K562 (cell line): ENCODE results near the gene AK4. TPM values are rescaled to one million over a fixed set of nuclear protein-coding genes. Genes with fewer than 3 reads are reported as not detected.

Experiments
- E2F3 ChIP-seq: fragments of 250-450 bp; sonication (Bioruptor Pico); IDR thresholded peaks from 2 replicates; pipeline ENCODE4 v1.4.0; 2020; ENCODE audit warnings: mild to moderate bottlenecking
- ETV1 ChIP-seq: fragments of 450-650 bp; conservative IDR thresholded peaks from 2 replicates; pipeline ENCODE4 v1.6.1; 2016; ENCODE audit warnings: missing genetic modification characterization, control low read depth, low read depth, missing compliant biosample characterization
- KDM5B ChIP-seq: fragments of 200-600 bp; sonication (generic); IDR thresholded peaks from 2 replicates; pipeline ENCODE4 v1.6.1; 2012; ENCODE audit warnings: low read depth, mild to moderate bottlenecking, moderate library complexity, low read length, control low read depth, inconsistent platforms; ENCODE audit not compliant: insufficient replicate concordance
- MECOM ChIP-seq: fragments of 250-450 bp; sonication (Bioruptor Pico); IDR thresholded peaks from 2 replicates; pipeline ENCODE4 v1.8.0; 2022; ENCODE audit warnings: inconsistent platforms
- MEIS2 ChIP-seq: fragments of 450-650 bp; IDR thresholded peaks from 2 replicates; pipeline ENCODE4 v1.6.1; 2014; ENCODE audit warnings: mild to moderate bottlenecking; ENCODE audit not compliant: partially characterized antibody
- RB1 ChIP-seq: fragments of 450-650 bp; IDR thresholded peaks from 2 replicates; pipeline ENCODE4 v1.6.1; 2017; ENCODE audit warnings: low read depth, mild to moderate bottlenecking
- RBFOX2 ChIP-seq: fragments of 200-400 bp; formaldehyde crosslinking; IDR thresholded peaks from 2 replicates; pipeline ENCODE4 v1.6.1; 2017; ENCODE audit warnings: low read depth, mild to moderate bottlenecking, low read length, moderate library complexity
- SNAPC5 ChIP-seq: fragments of 250-450 bp; sonication (Bioruptor Pico); IDR thresholded peaks from 2 replicates; pipeline ENCODE4 v1.8.0; 2021; ENCODE audit warnings: moderate library complexity, mild to moderate bottlenecking, inconsistent platforms
- SRF ChIP-seq, 2 experiments: fragments of 250-450, 450-650 bp in 1 of 2; sonication (Bioruptor Pico) in 1 of 2; sonication (generic) in 1 of 2; formaldehyde crosslinking; IDR thresholded peaks; 2 replicates each; pipeline versions ENCODE4 v1.5.0 to v1.5.1; 2020 to 2022; ENCODE audit warnings: mild to moderate bottlenecking in 1 of 2, missing genetic modification reagents in 1 of 2
- TBP ChIP-seq: optimal IDR thresholded peaks from 2 replicates; pipeline ENCODE3; 2011; ENCODE audit warnings: low read depth, low read length, improper control_type of control experiment
- U2AF1 ChIP-seq: fragments of 200-400 bp; formaldehyde crosslinking; optimal IDR thresholded peaks from 2 replicates; pipeline ENCODE3; 2017; ENCODE audit warnings: mild to moderate bottlenecking, low read depth, low read length, moderate library complexity
- ZNF316 ChIP-seq: fragments of 450-650 bp; IDR thresholded peaks from 2 replicates; pipeline ENCODE4 v1.6.1; 2016
- ZNF764 ChIP-seq: fragments of 250-450 bp; sonication (Bioruptor Pico); IDR thresholded peaks from 2 replicates; pipeline ENCODE4 v1.4.0; 2020; ENCODE audit warnings: low read depth, mild to moderate bottlenecking, moderate library complexity
- polyA plus RNA-seq, 8 experiments: library from polyadenylated mRNA; depleted of rRNA in 4 of 8; stranded (reverse) in 5 of 8; unstranded in 3 of 8; fragments of >200 nt; fragmentation: Nextera tagmentation in 2 of 8; fragmentation: Illumina TruSeq in 1 of 8; extraction: Ambion mirVana in 2 of 8; extraction: Trizol in 1 of 8; gene quantifications; 2 replicates each; pipeline versions ENCODE4 v1.2.1 to v1.2.3, GENCODE V29; 2011 to 2014; ENCODE audit warnings: inconsistent platforms in 1 of 8, missing spikeins in 1 of 8
- total RNA-seq, 7 experiments: library from RNA; depleted of rRNA in 6 of 7; stranded (reverse); fragments of >200 nt in 6 of 7; fragmentation: Illumina TruSeq in 2 of 7; extraction: Trizol in 2 of 7; gene quantifications; 2 replicates each; pipeline versions ENCODE4 v1.2.1 to v1.2.3, GENCODE V29; 2011 to 2021; ENCODE audit warnings: low replicate concordance in 1 of 7

The AK4 gene
- total and polyA plus RNA-seq, 9 of the 15 experiments (the other 6 are each of a cell fraction or from before 2014, with no cell fraction given) = 10.4 to 96.6 (median 21.5) TPM

DNA sequence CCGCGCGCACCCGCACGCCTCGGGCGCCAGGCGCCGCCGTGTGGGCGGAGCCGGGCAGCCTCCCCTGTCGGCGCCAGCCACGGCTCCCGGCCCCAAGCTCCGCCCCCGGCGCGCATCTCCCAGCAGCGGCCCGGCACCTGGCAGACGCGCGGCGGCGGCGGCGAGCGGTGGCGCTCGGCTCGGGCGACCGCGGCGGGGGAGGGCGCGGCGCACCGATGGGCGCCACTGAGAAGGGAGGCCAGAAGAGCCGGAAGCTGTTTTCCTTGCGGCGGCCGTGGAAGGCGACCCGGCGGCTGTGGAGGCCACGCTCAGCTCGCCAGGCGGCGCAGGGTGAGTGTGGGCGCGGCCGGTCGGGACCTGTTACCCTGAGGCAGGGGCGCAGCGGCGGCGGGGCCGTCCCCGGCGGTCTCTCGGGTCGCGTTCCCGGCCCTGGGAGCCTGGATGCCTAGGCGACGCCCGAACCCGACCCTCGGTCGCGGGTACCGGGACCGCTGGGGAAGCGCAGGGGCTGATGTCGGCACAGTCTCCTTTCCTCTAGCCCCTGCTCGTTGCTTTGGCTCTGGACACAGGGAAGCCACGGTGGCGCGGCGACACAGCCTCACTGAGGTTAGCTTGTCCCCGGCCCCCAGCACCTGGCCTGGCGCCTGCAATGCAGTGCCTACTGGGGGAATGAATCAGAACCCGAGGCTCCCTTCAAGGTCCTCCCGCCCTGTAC lies 106.5 kb downstream of the AK4 start (continued):
- no peak for TF ChIP-seq ZNF316
- TF ChIP-seq ETV1 (tag) = no peak
- TF ChIP-seq SRF (CRISPR knock-in tag; IDR thresholded peaks at IDR 0.05) = no peak; a peak in 1 of 4 replicates
- peak; percentile 89; the same call in 1 of the 2 replicates for TF ChIP-seq RB1
- 0 out of 2 replicates have a peak, but pooled peaks have one; percentile 13 for TF ChIP-seq MECOM (CRISPR knock-in tag)
- peak; percentile 58 for TF ChIP-seq TBP
- no peak for TF ChIP-seq SNAPC5 (CRISPR knock-in tag)
- TF ChIP-seq RBFOX2 = peak; percentile 87
- TF ChIP-seq ZNF764 = no peak
- 0 out of 2 replicates have a peak, but pooled peaks have one; percentile 51 for TF ChIP-seq E2F3
- peak; percentile 75 for TF ChIP-seq KDM5B
- peak; percentile 69 for TF ChIP-seq U2AF1
- TF ChIP-seq MEIS2 = no peak
